SK-N-SH treated with all-trans-retinoic acid at 6 μM for 48 hours (cell line): ENCODE data around the gene COL15A1.

ENCODE experiments used
- ATAC-seq: fragments of 200-7000 bp; cut with Tn5 transposase; 3 replicates; pipeline ENCODE4 v1.9.1; 2020; ENCODE audit warnings: mild to moderate bottlenecking, moderate library complexity
- ARNTL ChIP-seq: fragments of 450-650 bp; formaldehyde crosslinking; IDR thresholded peaks from 2 replicates; pipeline ENCODE4 v1.5.0; 2020; ENCODE audit warnings: low read depth, mild to moderate bottlenecking, moderate library complexity, borderline replicate concordance
- BACH2 ChIP-seq: fragments of 250-450 bp; sonication (Bioruptor Pico); IDR thresholded peaks from 2 replicates; pipeline ENCODE4 v1.9.0; 2021; ENCODE audit warnings: mild to moderate bottlenecking, borderline replicate concordance
- CSRNP3 ChIP-seq: fragments of 250-450 bp; sonication (Bioruptor Pico); IDR thresholded peaks from 2 replicates; pipeline ENCODE4 v1.5.1; 2021; ENCODE audit warnings: mild to moderate bottlenecking, moderate library complexity
- ESRRG ChIP-seq: fragments of 250-450 bp; sonication (Bioruptor Pico); IDR thresholded peaks from 2 replicates; pipeline ENCODE4 v1.6.1; 2021; ENCODE audit warnings: mild to moderate bottlenecking
- GLIS3 ChIP-seq: fragments of 250-450 bp; sonication (Bioruptor Pico); IDR thresholded peaks from 2 replicates; pipeline ENCODE4 v1.5.0; 2020; ENCODE audit warnings: mild to moderate bottlenecking, moderate library complexity
- PATZ1 ChIP-seq: fragments of 250-450 bp; sonication (Bioruptor Pico); IDR thresholded peaks from 2 replicates; pipeline ENCODE4 v1.8.0; 2020; ENCODE audit warnings: mild to moderate bottlenecking, moderate library complexity, borderline replicate concordance
- PPARA ChIP-seq: fragments of 250-450 bp; sonication (Bioruptor Pico); IDR thresholded peaks from 2 replicates; pipeline ENCODE4 v1.5.0; 2020; ENCODE audit warnings: mild to moderate bottlenecking, borderline replicate concordance
- TCF4 ChIP-seq: fragments of 250-450 bp; sonication (Bioruptor Pico); IDR thresholded peaks from 2 replicates; pipeline ENCODE4 v1.8.0; 2021; ENCODE audit warnings: mild to moderate bottlenecking, moderate library complexity, borderline replicate concordance
- TOX ChIP-seq: fragments of 250-450 bp; sonication (Bioruptor Pico); IDR thresholded peaks from 2 replicates; pipeline ENCODE4 v1.8.0; 2021; ENCODE audit warnings: mild to moderate bottlenecking, moderate library complexity, borderline replicate concordance
- ZC3H10 ChIP-seq: fragments of 250-450 bp; sonication (Bioruptor Pico); IDR thresholded peaks from 2 replicates; pipeline ENCODE4 v1.5.1; 2021; ENCODE audit warnings: mild to moderate bottlenecking, moderate library complexity
- ZFP3 ChIP-seq: fragments of 250-450 bp; sonication (Bioruptor Pico); IDR thresholded peaks from 2 replicates; pipeline ENCODE4 v1.5.0; 2020; ENCODE audit warnings: mild to moderate bottlenecking, moderate library complexity
- ZNF565 ChIP-seq: fragments of 450-650 bp; formaldehyde crosslinking; conservative IDR thresholded peaks from 2 replicates; pipeline ENCODE4 v1.5.0; 2020; ENCODE audit warnings: low read depth, mild to moderate bottlenecking, moderate library complexity
- ZNF70 ChIP-seq: fragments of 450-650 bp; formaldehyde crosslinking; IDR thresholded peaks from 2 replicates; pipeline ENCODE4 v1.5.0; 2020; ENCODE audit warnings: mild to moderate bottlenecking, moderate library complexity
- ZNF8 ChIP-seq: fragments of 450-650 bp; formaldehyde crosslinking; IDR thresholded peaks from 2 replicates; pipeline ENCODE4 v1.5.0; 2020; ENCODE audit warnings: mild to moderate bottlenecking, moderate library complexity
- TF ChIP-seq, protein P1 (sequence below): fragments of 250-450 bp; sonication (Bioruptor Pico); IDR thresholded peaks from 2 replicates; pipeline ENCODE4 v1.8.0; 2021; ENCODE audit warnings: low read depth, mild to moderate bottlenecking, moderate library complexity, borderline replicate concordance
- TF ChIP-seq, protein P2 (sequence below): fragments of 250-450 bp; sonication (Bioruptor Pico); IDR thresholded peaks from 2 replicates; pipeline ENCODE4 v1.5.1; 2020; ENCODE audit warnings: low read depth, mild to moderate bottlenecking, moderate library complexity
- TF ChIP-seq, protein P3 (sequence below): fragments of 250-450 bp; sonication (Bioruptor Pico); IDR thresholded peaks from 2 replicates; pipeline ENCODE4 v1.5.0; 2020; ENCODE audit warnings: mild to moderate bottlenecking, moderate library complexity

The COL15A1 gene

GRCh38 chr9:99060621-99061020 lies 116.9 kb downstream of the COL15A1 start:
- ATAC-seq, result no peak
- TF ChIP-seq ZNF565 (CRISPR knock-in tag), result no peak
- no peak for TF ChIP-seq ZFP3
- TF ChIP-seq, protein P1, sequence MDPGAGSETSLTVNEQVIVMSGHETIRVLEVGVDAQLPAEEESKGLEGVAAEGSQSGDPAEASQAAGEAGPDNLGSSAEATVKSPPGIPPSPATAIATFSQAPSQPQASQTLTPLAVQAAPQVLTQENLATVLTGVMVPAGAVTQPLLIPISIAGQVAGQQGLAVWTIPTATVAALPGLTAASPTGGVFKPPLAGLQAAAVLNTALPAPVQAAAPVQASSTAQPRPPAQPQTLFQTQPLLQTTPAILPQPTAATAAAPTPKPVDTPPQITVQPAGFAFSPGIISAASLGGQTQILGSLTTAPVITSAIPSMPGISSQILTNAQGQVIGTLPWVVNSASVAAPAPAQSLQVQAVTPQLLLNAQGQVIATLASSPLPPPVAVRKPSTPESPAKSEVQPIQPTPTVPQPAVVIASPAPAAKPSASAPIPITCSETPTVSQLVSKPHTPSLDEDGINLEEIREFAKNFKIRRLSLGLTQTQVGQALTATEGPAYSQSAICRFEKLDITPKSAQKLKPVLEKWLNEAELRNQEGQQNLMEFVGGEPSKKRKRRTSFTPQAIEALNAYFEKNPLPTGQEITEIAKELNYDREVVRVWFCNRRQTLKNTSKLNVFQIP, result no peak
- TF ChIP-seq PATZ1 (CRISPR knock-in tag), result no peak
- TF ChIP-seq TOX (CRISPR knock-in tag), result no peak
- TF ChIP-seq ARNTL (CRISPR knock-in tag), result no peak
- TF ChIP-seq TCF4, result no peak
- no peak for TF ChIP-seq CSRNP3 (CRISPR knock-in tag)
- TF ChIP-seq ZC3H10 (CRISPR knock-in tag), result no peak
- no peak for TF ChIP-seq ZNF70
- no peak for TF ChIP-seq ZNF8
- no peak for TF ChIP-seq GLIS3 (CRISPR knock-in tag)
- no peak for TF ChIP-seq BACH2
- TF ChIP-seq, protein P2, sequence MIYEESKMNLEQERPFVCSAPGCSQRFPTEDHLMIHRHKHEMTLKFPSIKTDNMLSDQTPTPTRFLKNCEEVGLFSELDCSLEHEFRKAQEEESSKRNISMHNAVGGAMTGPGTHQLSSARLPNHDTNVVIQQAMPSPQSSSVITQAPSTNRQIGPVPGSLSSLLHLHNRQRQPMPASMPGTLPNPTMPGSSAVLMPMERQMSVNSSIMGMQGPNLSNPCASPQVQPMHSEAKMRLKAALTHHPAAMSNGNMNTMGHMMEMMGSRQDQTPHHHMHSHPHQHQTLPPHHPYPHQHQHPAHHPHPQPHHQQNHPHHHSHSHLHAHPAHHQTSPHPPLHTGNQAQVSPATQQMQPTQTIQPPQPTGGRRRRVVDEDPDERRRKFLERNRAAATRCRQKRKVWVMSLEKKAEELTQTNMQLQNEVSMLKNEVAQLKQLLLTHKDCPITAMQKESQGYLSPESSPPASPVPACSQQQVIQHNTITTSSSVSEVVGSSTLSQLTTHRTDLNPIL, result no peak
- no peak for TF ChIP-seq ESRRG (CRISPR knock-in tag)
- TF ChIP-seq, protein P3, sequence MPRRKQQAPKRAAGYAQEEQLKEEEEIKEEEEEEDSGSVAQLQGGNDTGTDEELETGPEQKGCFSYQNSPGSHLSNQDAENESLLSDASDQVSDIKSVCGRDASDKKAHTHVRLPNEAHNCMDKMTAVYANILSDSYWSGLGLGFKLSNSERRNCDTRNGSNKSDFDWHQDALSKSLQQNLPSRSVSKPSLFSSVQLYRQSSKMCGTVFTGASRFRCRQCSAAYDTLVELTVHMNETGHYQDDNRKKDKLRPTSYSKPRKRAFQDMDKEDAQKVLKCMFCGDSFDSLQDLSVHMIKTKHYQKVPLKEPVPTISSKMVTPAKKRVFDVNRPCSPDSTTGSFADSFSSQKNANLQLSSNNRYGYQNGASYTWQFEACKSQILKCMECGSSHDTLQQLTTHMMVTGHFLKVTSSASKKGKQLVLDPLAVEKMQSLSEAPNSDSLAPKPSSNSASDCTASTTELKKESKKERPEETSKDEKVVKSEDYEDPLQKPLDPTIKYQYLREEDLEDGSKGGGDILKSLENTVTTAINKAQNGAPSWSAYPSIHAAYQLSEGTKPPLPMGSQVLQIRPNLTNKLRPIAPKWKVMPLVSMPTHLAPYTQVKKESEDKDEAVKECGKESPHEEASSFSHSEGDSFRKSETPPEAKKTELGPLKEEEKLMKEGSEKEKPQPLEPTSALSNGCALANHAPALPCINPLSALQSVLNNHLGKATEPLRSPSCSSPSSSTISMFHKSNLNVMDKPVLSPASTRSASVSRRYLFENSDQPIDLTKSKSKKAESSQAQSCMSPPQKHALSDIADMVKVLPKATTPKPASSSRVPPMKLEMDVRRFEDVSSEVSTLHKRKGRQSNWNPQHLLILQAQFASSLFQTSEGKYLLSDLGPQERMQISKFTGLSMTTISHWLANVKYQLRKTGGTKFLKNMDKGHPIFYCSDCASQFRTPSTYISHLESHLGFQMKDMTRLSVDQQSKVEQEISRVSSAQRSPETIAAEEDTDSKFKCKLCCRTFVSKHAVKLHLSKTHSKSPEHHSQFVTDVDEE (CRISPR knock-in tag), result no peak
- no peak for TF ChIP-seq PPARA (CRISPR knock-in tag)

DNA sequence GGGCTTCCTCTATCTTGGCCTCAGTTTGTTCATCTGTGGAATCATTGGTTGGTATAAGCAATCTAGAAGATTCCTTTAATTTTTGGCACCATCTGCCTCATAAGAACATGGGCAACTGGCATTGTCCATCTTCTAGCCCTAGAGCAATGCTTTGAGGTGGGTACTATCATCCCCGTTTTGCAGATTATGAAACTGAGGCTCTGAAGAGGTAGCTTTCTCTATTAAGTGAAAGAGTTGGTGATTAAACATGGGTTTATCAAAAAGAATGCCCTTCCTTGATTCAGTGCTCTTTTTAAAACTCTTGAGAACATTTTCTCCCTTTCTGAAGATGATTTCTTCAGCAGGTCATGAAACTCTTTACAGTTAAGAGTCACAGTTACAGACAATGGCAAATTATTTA lies 118.8 kb downstream of the COL15A1 start:
- TF ChIP-seq, protein P1, result no peak
- no peak for ATAC-seq

DNA sequence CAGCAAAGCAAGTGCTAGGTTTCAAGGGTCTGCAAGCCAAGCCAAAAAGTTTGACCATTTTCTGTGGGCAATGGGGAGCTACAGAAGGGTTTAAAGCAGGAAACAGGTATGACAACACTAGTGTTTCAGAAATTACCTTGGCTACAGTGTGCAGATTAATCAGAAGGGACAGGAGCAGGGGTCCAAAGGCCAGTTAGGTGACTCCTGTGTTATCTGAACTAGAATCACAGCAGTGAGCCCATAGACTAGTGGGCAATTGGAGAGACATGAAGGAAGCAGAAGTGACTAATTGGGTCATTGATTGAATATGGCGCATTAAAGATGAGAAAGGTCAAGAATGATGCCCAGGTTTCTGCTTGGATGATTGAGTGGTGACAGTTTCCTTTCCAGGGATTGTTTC lies 119.8 kb downstream of the COL15A1 start:
- TF ChIP-seq PATZ1 (CRISPR knock-in tag) (no peak), BACH2 (no peak), CSRNP3 (CRISPR knock-in tag) (no peak), ZNF8 (no peak)
- TF ChIP-seq, protein P2, result no peak
- TF ChIP-seq, all 23 proteins: peak for 0
- ATAC-seq, result no peak
